ENCODE measurements around the gene HBG2. TPM values are rescaled to one million over a fixed set of nuclear protein-coding genes. Genes with fewer than 3 reads are reported as not detected.

The HBG2 gene
- total and polyA plus RNA-seq, 2 of the 8 experiments (the other 6 are each of a cell fraction or from before 2014, with no cell fraction given), result 0.23 TPM; not detected in 1

DNA sequence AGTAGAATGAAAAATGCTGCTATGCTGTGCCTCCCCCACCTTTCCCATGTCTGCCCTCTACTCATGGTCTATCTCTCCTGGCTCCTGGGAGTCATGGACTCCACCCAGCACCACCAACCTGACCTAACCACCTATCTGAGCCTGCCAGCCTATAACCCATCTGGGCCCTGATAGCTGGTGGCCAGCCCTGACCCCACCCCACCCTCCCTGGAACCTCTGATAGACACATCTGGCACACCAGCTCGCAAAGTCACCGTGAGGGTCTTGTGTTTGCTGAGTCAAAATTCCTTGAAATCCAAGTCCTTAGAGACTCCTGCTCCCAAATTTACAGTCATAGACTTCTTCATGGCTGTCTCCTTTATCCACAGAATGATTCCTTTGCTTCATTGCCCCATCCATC lies 30.1 kb upstream of the HBG2 start:
- Histone ChIP-seq H2BK120ac (replicated peaks; ENCODE audit: low read depth, low read length) (no peak overlapping the region), H3K23me2 (ENCODE audit: low read depth, low read length) (no peaks in the 10 kb centered on the region), H2BK20ac (ENCODE audit: low read length) (no peak overlapping the region), H3K4me1 (replicated peaks in 1 of 4; ENCODE audit: control insufficient read depth in 3 of 4, insufficient read depth in 4 of 4, low read length in 3 of 4) (no peaks in the 10 kb centered on the region), H3K4me3 (ENCODE audit: extremely low read depth in 1 of 4, insufficient read depth in 2 of 4, low read depth in 3 of 4, low read length in 4 of 4) (no peak overlapping the region), H3K27me3 (replicated peaks in 1 of 4; ENCODE audit: control insufficient read depth in 3 of 4, extremely low read depth in 1 of 4, insufficient read depth in 3 of 4, low read length in 3 of 4) (no peaks in the 10 kb centered on the region), H4K5ac (ENCODE audit: insufficient read length, low read depth, low read length) (no peak overlapping the region), H3K4me2 (ENCODE audit: insufficient read depth in 1 of 2, low read depth in 2 of 2, low read length in 2 of 2) (no peak overlapping the region), H3K56ac (replicated peaks; ENCODE audit: insufficient read length, low read depth, low read length) (no peak overlapping the region), H2BK5ac (ENCODE audit: low read depth, low read length) (no peak overlapping the region), H3K14ac (ENCODE audit: insufficient read length) (no peak overlapping the region), H3K9me3 (ENCODE audit: insufficient read depth in 2 of 2, low read depth in 1 of 2, low read length in 1 of 2) (no peaks in the 10 kb centered on the region), H3K9ac (replicated peaks in 1 of 4; ENCODE audit: extremely low read depth in 1 of 4, low read depth in 3 of 4, low read length in 3 of 4) (no peak overlapping the region), H2AK5ac (ENCODE audit: low read depth, low read length) (no peak overlapping the region), H2BK15ac (ENCODE audit: low read length) (no peak overlapping the region), H3K18ac (ENCODE audit: extremely low read depth, low read length) (no peak overlapping the region), H3K79me1 (ENCODE audit: low read depth, low read length) (0 out of 2 replicates have a peak, but pooled peaks cover 2% of the 10 kb centered on the region), H3K79me2 (ENCODE audit: control insufficient read depth in 1 of 2, insufficient read depth in 2 of 2, low read length in 2 of 2) (no peaks in the 10 kb centered on the region), H3K23ac (ENCODE audit: insufficient read length) (no peak overlapping the region), H2AFZ (ENCODE audit: low read length) (no peak overlapping the region), H4K20me1 (replicated peaks in 1 of 2; ENCODE audit: control insufficient read depth in 1 of 2, insufficient read depth in 2 of 2, low read length in 2 of 2) (no peaks in the 10 kb centered on the region), H3K27ac (ENCODE audit: low read depth, low read length) (no peak overlapping the region), H4K8ac (ENCODE audit: extremely low read depth, insufficient read depth, low read length) (no peak overlapping the region), H4K91ac (replicated peaks; ENCODE audit: insufficient read length, low read length) (no peak overlapping the region), H2BK12ac (ENCODE audit: low read depth, low read length) (no peak overlapping the region), H3K4ac (replicated peaks; ENCODE audit: insufficient read length, low read depth, low read length) (no peak overlapping the region), H3K36me3 (ENCODE audit: control insufficient read depth in 2 of 4, insufficient read depth in 4 of 4, low read length in 3 of 4) (no peaks in the 10 kb centered on the region)
- POLR2A ChIA-PET (ENCODE audit: partially characterized antibody), result no interaction called here
- CTCF ChIA-PET (ENCODE audit: partially characterized antibody), result no interaction called here
- 100% methylated on average over 2 of the region's 2 CpGs; no CpG with 5 or more reads in 1 of the 2 experiments for WGBS, 2 experiments (ENCODE audit: extremely low coverage in 1 of 2, insufficient coverage in 1 of 2, insufficient read length in 1 of 2, insufficient replicate concordance in 2 of 2, low coverage in 1 of 2, low lambda C conversion rate in 2 of 2, missing lambda C conversion rate in 1 of 2)
- DNase-seq (ENCODE audit: low read depth in 1 of 2, low spot score in 2 of 2), result no peak
- no peak for FAIRE-seq
- no peak for TF ChIP-seq KDM1A (IDR thresholded peaks at IDR 0.05; ENCODE audit: borderline replicate concordance, low read length)
- no peak for TF ChIP-seq KDM5A (IDR thresholded peaks at IDR 0.05; ENCODE audit: low read length)
- no peak for TF ChIP-seq TCF12 (IDR thresholded peaks at IDR 0.05; ENCODE audit: low read depth, low read length)
- no peak for TF ChIP-seq HDAC6 (IDR thresholded peaks at IDR 0.05; ENCODE audit: low read depth, low read length)
- TF ChIP-seq EZH2 (IDR thresholded peaks at IDR 0.05; ENCODE audit: low read depth, low read length, severe bottlenecking), result no peak
- TF ChIP-seq, protein P1, sequence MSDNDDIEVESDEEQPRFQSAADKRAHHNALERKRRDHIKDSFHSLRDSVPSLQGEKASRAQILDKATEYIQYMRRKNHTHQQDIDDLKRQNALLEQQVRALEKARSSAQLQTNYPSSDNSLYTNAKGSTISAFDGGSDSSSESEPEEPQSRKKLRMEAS (IDR thresholded peaks at IDR 0.05), result no peak
- no peak for TF ChIP-seq EP300 (IDR thresholded peaks at IDR 0.05; ENCODE audit: borderline replicate concordance in 1 of 2, low read depth in 2 of 2, low read length in 2 of 2)
- TF ChIP-seq, protein P2, sequence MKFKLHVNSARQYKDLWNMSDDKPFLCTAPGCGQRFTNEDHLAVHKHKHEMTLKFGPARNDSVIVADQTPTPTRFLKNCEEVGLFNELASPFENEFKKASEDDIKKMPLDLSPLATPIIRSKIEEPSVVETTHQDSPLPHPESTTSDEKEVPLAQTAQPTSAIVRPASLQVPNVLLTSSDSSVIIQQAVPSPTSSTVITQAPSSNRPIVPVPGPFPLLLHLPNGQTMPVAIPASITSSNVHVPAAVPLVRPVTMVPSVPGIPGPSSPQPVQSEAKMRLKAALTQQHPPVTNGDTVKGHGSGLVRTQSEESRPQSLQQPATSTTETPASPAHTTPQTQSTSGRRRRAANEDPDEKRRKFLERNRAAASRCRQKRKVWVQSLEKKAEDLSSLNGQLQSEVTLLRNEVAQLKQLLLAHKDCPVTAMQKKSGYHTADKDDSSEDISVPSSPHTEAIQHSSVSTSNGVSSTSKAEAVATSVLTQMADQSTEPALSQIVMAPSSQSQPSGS (IDR thresholded peaks at IDR 0.05; ENCODE audit: low read length), result no peak
- TF ChIP-seq BCL11A (IDR thresholded peaks at IDR 0.05; ENCODE audit: low read depth in 2 of 2, low read length in 2 of 2), result no peak
- TF ChIP-seq CREB1 (IDR thresholded peaks at IDR 0.05), result no peak
- TF ChIP-seq RBBP5 (IDR thresholded peaks at IDR 0.05; ENCODE audit: borderline replicate concordance, low read depth, low read length), result no peak
- no peak for TF ChIP-seq CBX5 (IDR thresholded peaks at IDR 0.05; ENCODE audit: low read depth, low read length)
- TF ChIP-seq POLR2AphosphoS5 (IDR thresholded peaks at IDR 0.05; ENCODE audit: low read depth, low read length), result no peak
